ENCODE measurements around the gene LSMEM2. TPM values are rescaled to one million over a fixed set of nuclear protein-coding genes. Genes with fewer than 3 reads are reported as not detected.
"Not testable (repeated sequence)": the region's sequence is repeated elsewhere in the genome, so short reads cannot be mapped to it uniquely, and the experiment has no call there.

LSMEM2 gene
- total RNA-seq, 4 donors from 2014 or later, result 0.30 TPM; not detected in 3

GRCh38 chr3:50269460-50269859 is 9.4 kb upstream of the LSMEM2 start:
- 58% methylated on average over 4 of the region's 4 CpGs for WGBS
- DNase-seq (ENCODE audit: low spot score in 2 of 2), result peak in 1 of 2 donors; percentile 79
- peaks cover 83% of the 10 kb centered on the region for H3K4me1 ChIP-seq
- H3K27me3 ChIP-seq, result peaks cover 7% of the 10 kb centered on the region
- H3K36me3 ChIP-seq, result no peaks in the 10 kb centered on the region
- peak overlapping the region; percentile 6 for H3K4me3 ChIP-seq
- no peaks in the 10 kb centered on the region for H3K9me3 ChIP-seq
- H3K27ac ChIP-seq, result peak overlapping the region; percentile 12
- TF ChIP-seq EP300 (IDR thresholded peaks at IDR 0.05) (no peak), CTCF (IDR thresholded peaks at IDR 0.05) (no peak), POLR2AphosphoS5 (IDR thresholded peaks at IDR 0.05) (no peak), POLR2A (IDR thresholded peaks at IDR 0.05) (no peak)

DNA sequence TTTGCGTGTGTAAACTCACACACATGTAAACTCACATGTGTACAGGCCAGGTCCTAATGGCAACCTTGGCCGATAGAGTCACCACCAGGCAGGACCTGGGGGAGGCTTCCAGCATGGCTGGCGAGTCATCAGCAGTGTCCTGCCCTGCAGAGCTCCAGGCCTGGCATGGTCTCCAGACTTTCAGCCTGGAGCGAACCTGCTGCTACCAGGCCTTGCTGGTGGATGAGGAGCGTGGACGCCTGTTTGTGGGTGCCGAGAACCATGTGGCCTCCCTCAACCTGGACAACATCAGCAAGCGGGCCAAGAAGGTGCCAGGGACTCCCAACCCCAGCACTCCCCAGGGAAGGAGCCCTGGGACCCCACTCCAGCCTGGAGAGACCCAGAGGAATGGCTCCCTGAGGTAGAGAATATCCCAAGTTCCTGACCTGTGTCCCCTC is 8.9 kb upstream of the LSMEM2 start:
- no peak overlapping the region for H3K27ac ChIP-seq
- H3K4me3 ChIP-seq, result no peak overlapping the region
- H3K4me1 ChIP-seq, result peaks cover 84% of the 10 kb centered on the region
- H3K9me3 ChIP-seq, result no peaks in the 10 kb centered on the region
- no peak for DNase-seq (ENCODE audit: low spot score in 2 of 2)
- H3K36me3 ChIP-seq, result no peaks in the 10 kb centered on the region
- H3K27me3 ChIP-seq, result peaks cover 11% of the 10 kb centered on the region
- 100% methylated on average over 1 of the region's 8 CpGs for whole genome bisulfite sequencing
- TF ChIP-seq EP300 (IDR thresholded peaks at IDR 0.05) (no peak), CTCF (IDR thresholded peaks at IDR 0.05) (no peak), POLR2AphosphoS5 (IDR thresholded peaks at IDR 0.05) (no peak), POLR2A (IDR thresholded peaks at IDR 0.05) (no peak)

GRCh38 chr3:50270422-50271224 is 8.3 kb upstream of the LSMEM2 start:
- no peak overlapping the region for H3K4me3 ChIP-seq

GRCh38 chr3:50271314-50271936 is 7.5 kb upstream of the LSMEM2 start:
- no peak overlapping the region for H3K27ac ChIP-seq
- no peaks in the 10 kb centered on the region for H3K36me3 ChIP-seq
- H3K9me3 ChIP-seq, result no peaks in the 10 kb centered on the region
- 77% methylated on average over 9 of the region's 10 CpGs for WGBS
- H3K27me3 ChIP-seq, result peaks cover 23% of the 10 kb centered on the region
- peaks cover 82% of the 10 kb centered on the region for H3K4me1 ChIP-seq
- no peak overlapping the region for H3K4me3 ChIP-seq
- no peak for DNase-seq (ENCODE audit: low spot score in 2 of 2)
- TF ChIP-seq POLR2AphosphoS5 (IDR thresholded peaks at IDR 0.05) (no peak), POLR2A (IDR thresholded peaks at IDR 0.05) (no peak), CTCF (IDR thresholded peaks at IDR 0.05) (no peak), EP300 (IDR thresholded peaks at IDR 0.05) (no peak)

More at GRCh38 chr3:50270422-50271224, 8.3 kb upstream of the LSMEM2 start:
- Histone ChIP-seq H3K4me1 (peaks cover 84% of the 10 kb centered on the region), H3K27me3 (peaks cover 17% of the 10 kb centered on the region), H3K9me3 (no peaks in the 10 kb centered on the region), H3K27ac (no peak overlapping the region), H3K36me3 (no peaks in the 10 kb centered on the region)
- no peak for TF ChIP-seq POLR2A (IDR thresholded peaks at IDR 0.05)
- WGBS, result 78% methylated on average over 18 of the region's 19 CpGs
- peak in 1 of 2 donors; percentile 76 for DNase-seq (ENCODE audit: low spot score in 2 of 2)

DNA sequence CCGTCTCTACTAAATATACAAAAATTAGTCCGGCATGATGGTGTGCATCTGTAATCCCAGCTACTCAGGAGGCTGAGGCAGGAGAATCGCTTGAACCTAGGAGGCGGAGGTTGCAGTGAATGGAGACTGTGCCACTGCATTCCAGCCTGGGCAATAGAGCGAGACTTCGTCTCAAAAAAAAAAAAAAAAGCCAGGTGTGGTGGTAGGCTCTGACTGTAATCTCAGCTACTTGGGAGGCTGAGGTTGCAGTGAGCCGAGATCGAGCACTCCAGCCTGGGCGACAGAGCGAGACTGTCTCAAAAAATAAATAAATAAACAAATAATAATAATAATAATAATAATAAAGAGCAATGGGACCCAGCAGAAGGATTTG is 6.4 kb upstream of the LSMEM2 start:
- WGBS, result 60% methylated on average over 10 of the region's 10 CpGs
- not testable (repeated sequence) for H3K9me3 ChIP-seq; H3K4me3 ChIP-seq; H3K36me3 ChIP-seq; DNase-seq (ENCODE audit: low spot score in 2 of 2); H3K27ac ChIP-seq
- peaks cover 71% of the 10 kb centered on the region for H3K4me1 ChIP-seq
- peaks cover 23% of the 10 kb centered on the region for H3K27me3 ChIP-seq

DNA sequence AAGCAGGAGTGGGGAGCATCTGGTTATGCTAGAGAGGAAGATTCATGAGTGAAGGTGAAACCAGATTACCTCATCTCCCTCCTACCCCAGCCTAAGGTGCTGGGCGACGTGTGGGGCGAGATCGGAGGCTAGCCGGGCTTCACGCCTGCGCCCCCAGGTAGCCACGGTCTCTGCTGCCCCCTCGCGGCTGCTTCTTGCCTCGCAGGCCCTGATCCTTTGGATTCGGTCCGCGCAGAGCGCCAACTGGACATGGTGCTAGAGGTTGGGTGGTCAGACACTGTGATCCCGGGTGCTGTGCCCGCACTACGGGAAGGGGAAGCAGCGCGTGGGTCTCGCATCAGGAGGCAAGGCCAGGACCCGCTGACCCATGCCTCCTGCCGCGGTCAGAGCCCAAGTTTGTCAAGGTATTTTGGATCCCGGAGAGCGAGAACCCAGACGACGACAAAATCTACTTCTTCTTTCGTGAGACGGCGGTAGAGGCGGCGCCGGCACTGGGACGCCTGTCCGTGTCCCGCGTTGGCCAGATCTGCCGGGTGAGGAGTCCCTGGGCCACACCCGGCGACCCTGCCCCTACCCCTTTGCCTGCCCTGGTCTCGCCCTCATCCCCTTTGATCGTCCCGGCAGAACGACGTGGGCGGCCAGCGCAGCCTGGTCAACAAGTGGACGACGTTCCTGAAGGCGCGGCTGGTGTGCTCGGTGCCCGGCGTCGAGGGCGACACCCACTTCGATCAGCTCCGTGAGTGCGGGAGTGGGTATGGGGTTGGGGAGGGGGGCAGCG is 5.8 kb upstream of the LSMEM2 start:
- 4% methylated on average over 9 of the region's 61 CpGs for WGBS
- no peak overlapping the region for H3K27ac ChIP-seq
- peak; percentile 91 to 94 for DNase-seq (ENCODE audit: low spot score in 2 of 2)
- TF ChIP-seq CTCF (IDR thresholded peaks at IDR 0.05) (peak; percentile 97 to 99), POLR2AphosphoS5 (IDR thresholded peaks at IDR 0.05) (peak in 2 of 3 donors; percentile 62 to 66), EP300 (IDR thresholded peaks at IDR 0.05) (no peak)
- peaks cover 65% of the 10 kb centered on the region for H3K4me1 ChIP-seq
- H3K4me3 ChIP-seq, result peak overlapping the region; percentile 32
- H3K36me3 ChIP-seq, result no peaks in the 10 kb centered on the region
- no peaks in the 10 kb centered on the region for H3K9me3 ChIP-seq
- H3K27me3 ChIP-seq, result peaks cover 23% of the 10 kb centered on the region
